GM19023 (cell line): ENCODE results near the gene PGM3.

ENCODE experiments used
- ATAC-seq: cut with Tn5 transposase; IDR thresholded peaks from one replicate; pipeline ENCODE4 v1.9.1; 2021; ENCODE audit warnings: mild to moderate bottlenecking, moderate library complexity; ENCODE audit not compliant: unreplicated experiment

Gene PGM3

DNA sequence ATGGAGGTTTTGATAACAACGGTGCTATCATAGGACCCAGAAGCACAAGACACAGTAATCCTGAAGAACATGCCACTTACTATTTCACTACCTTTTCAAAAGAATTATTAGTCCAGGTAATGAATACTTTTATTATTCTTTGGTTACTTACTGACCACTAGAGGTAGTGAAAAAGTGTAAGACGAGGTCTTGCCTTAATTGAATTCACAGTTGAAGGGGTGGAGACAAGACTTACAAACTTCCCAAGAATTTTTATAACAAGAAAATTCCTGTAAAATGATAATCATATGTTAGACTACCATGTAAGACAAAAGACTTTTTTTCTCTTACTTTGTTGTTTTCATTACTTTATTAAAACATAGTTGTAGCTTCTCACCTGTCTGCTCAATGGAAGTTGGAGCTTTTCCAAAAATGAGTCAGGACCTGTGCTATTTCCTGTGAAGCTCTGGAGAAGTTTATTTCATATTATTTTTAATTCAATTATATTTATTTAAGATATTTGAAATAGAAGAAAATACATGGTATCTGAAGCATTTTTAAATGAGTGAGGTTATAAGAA, 73.2 kb downstream of the PGM3 start:
- ATAC-seq, result no peak

GRCh38 chr6:83117802-83118201, 75.3 kb downstream of the PGM3 start:
- no peak for ATAC-seq
